HAP-1 (cell line): ENCODE data around the gene SLC7A4.

ENCODE experiments used
- DNase-seq, 2 experiments: peaks; one replicate each; pipeline ENCODE4 v3.0.0-alpha.2; 2016 to 2020; ENCODE audit warnings: low spot score in 2 of 2
- H3K27me3 ChIP-seq: fragments of 250-450 bp; sonication (Bioruptor Pico); 2 replicates; pipeline ENCODE4 v1.5.1; 2020; ENCODE audit warnings: low read depth, mild to moderate bottlenecking, moderate library complexity
- H3K36me3 ChIP-seq: fragments of 250-450 bp; sonication (Bioruptor Pico); replicated peaks from 2 replicates; pipeline ENCODE4 v1.5.1; 2020; ENCODE audit warnings: mild to moderate bottlenecking
- H3K4me1 ChIP-seq: fragments of 250-450 bp; sonication (Bioruptor Pico); 2 replicates; pipeline ENCODE4 v1.5.1; 2020; ENCODE audit warnings: mild to moderate bottlenecking
- H3K4me3 ChIP-seq: fragments of 250-450 bp; sonication (Bioruptor Pico); 2 replicates; pipeline ENCODE4 v1.5.1; 2020; ENCODE audit warnings: mild to moderate bottlenecking, moderate library complexity
- H3K9me3 ChIP-seq: fragments of 250-450 bp; sonication (Bioruptor Pico); 2 replicates; pipeline ENCODE4 v1.5.1; 2020; ENCODE audit warnings: mild to moderate bottlenecking, moderate library complexity
- in situ Hi-C: fragments of 300-500 bp; cut with MboI; formaldehyde crosslinking; loops from 3 replicates; pipeline ENCODE4 v1.14.3; 2020; ENCODE audit warnings: low sequenced_read_pairs, inconsistent platforms, mixed read lengths

Gene SLC7A4

GRCh38 chr22:20979940-20980453, 52.4 kb downstream of the SLC7A4 start:
- in situ Hi-C loops, result loop anchor here (10.0 kb wide), 2 partner anchors 65 to 175 kb away; partner anchors contain the start of gene CRKL
- Histone ChIP-seq H3K27me3 (no peaks in the 10 kb centered on the region), H3K36me3 (peaks cover 5% of the 10 kb centered on the region), H3K4me1 (peaks cover 9% of the 10 kb centered on the region), H3K4me3 (no peak overlapping the region), H3K9me3 (peaks cover 7% of the 10 kb centered on the region; the same call in 1 of the 2 replicates)
- no peak for DNase-seq

- H3K4me1 ChIP-seq, result peaks cover 9% of the 10 kb centered on the region
- no peak for DNase-seq
- no peak overlapping the region for H3K4me3 ChIP-seq
- in situ Hi-C loops, result no loop called here
- peaks cover 7% of the 10 kb centered on the region; the same call in 1 of the 2 replicates for H3K9me3 ChIP-seq
- H3K27me3 ChIP-seq, result no peaks in the 10 kb centered on the region
- peaks cover 5% of the 10 kb centered on the region for H3K36me3 ChIP-seq
Observed at GRCh38 chr22:20979243-20979809, 53.0 kb downstream of the SLC7A4 start.
